HG03103 (cell line): ENCODE data around the gene DCAF7.

Experiments
- ATAC-seq: cut with Tn5 transposase; IDR thresholded peaks from one replicate; pipeline ENCODE4 v1.9.1; 2021; ENCODE audit warnings: low read depth; ENCODE audit not compliant: unreplicated experiment

DCAF7 gene

DNA sequence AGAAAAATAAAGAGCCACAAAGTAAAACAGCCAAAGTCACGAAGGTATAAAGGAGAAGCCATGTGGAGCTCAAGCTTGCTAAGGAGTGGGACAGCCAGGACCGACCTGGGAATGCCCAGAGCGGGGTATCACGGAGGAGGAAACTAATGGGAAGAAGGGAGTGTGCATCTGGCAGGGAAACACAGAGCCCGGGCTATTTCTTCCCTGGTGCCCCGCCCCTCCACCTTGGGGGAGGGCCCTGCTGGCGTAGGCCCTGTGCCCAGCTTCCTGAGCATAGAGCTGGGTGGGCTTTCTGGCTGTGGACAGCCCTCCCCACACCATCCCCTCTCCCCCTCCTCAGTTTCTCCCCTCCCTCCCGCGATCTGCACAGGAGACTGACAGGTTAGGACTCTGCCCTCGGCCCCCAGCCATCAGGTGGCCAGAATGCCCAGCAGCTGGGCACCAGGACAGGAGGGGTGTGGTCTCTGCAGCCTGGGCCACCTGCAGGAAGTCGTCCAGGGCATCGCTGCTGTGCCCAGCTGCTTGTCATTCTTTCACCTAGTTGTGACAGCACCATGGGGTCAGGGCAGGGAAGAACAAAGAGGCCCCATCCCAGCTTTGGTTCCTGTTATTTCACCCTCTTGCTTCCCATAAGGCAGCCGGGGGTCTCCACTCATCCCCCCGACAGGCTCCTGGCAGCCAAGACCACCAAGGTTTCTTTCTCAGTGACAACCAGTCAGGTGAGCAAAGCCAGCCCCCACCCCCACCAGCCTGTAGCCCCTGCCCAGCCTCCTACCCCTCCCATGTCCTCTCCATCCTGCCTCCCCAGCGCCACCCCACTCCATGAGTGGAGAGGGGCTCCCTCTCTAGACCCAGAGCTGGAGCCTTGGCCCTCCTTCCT is 7.1 kb upstream of the DCAF7 start:
- ATAC-seq: no peak

DNA sequence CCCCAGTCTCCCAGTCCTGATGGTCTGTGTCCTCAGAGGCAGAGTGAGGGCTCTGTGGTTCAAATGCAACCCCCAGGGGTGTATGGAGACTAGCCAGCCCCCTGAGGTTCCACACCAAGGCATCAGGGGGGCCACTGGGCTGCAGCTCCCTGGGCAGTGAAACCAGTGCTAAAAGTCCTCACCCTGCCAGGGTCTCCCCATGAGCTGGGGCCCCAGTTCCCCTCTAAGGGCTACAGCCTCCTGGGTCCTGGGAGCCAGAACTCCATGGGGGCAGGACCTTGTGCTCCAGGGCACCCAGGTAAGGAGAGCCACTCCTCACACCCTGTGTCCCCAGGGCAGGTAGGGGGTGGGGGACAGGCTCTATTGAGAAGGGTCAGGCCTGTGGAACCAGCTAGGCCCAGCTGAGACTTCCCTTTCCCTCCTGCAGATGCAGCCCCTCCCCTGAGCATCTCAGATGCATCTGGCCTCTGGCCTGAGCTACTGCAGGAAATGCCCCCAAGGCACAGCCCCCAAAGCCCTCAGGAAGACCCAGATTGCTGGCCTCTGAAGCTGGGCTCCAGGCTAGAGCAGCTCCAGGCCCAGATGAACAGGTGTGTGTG is 6.4 kb upstream of the DCAF7 start:
- ATAC-seq: no peak

DNA sequence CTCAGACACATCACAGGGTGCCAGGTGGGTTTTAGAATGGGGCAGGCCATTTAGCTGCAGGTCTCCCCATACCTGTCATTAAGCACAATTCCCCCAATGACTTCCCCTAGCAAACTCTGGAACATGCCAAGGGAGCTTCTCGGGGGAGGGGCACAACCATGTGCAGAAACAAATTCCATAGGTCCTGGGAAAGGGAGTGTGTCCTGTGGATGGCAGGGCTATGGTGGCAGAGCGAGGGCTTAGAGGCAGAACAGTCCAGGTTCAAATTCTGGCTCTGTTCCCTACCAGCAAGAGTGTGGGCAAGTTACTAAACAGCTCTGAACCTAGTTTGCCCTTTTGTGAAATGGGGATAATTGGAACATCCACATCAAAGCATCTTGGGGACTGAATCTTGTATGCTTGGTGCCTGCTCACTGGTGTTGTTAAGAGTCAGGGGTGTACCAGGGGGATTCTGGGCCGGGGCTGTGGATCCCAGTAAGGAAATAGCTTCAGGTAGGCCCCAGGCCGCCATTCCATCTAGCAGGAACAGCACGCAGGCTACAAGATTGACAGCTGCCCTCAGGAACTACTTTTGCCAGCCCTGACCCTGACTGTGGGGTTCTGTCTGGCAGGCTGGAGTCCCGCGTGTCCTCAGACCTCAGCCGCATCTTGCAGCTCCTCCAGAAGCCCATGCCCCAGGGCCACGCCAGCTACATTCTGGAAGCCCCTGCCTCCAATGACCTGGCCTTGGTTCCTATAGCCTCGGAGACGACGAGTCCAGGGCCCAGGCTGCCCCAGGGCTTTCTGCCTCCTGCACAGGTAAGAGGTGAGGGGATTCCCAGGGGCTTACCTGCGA is 5.6 kb upstream of the DCAF7 start:
- no peak for ATAC-seq

DNA sequence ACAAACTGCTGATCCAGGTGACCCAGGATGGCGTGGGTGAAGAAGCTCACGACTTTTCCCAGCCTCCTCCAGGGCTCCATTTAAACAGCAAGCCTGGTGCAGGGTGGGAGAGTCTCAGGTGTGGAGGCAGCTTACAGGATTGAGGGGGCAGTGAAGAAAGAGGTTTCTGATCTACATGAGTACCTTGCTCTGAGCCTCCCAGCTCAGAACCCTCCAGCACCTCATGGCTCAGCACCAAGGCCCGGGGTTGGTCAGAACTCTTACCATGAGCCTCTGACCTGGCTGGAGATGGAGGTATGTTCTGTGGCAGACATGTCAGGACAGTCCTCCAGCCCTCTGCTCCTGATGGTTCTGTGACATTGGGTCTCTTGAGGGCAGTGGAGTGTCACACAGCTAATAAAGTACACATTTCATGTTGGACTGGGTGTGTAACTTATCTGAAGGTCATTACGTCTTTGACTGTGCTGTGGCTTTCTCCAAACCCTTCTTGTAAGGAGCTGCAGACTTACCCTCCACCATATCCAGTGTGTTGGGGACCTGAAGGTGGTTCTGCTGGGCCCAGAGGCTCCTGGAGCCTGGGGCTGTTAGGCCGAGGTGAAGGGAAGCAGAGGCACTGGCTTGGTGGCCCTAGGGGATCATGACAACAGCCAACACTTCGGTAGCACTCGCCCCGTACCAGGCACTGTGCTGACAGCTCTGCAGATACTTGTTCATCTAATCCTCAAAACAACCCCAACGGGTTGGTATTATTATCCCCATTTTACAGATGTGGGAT is 3.8 kb upstream of the DCAF7 start:
- ATAC-seq: no peak

DNA sequence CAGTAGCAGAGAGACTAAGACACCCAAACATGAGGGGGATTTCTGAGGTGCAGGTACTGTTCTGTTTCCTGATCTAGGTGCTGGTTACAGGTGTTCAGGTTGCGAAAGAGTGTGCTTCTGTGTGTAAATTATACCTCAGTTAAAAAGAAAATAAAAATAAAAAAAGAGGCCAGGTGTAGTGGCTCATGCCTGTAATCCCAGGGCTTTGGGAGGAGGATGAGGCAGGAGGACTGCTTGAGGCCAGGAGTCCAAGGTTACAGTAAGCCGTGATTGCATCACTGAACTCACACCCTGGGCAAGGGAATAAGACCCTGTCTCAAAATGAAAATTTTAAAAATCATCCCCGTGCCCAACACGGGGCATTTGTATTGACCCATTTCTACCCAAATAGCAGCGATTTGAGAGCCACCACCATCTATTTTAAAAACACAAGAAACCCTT is 3.2 kb upstream of the DCAF7 start:
- no peak for ATAC-seq

DNA sequence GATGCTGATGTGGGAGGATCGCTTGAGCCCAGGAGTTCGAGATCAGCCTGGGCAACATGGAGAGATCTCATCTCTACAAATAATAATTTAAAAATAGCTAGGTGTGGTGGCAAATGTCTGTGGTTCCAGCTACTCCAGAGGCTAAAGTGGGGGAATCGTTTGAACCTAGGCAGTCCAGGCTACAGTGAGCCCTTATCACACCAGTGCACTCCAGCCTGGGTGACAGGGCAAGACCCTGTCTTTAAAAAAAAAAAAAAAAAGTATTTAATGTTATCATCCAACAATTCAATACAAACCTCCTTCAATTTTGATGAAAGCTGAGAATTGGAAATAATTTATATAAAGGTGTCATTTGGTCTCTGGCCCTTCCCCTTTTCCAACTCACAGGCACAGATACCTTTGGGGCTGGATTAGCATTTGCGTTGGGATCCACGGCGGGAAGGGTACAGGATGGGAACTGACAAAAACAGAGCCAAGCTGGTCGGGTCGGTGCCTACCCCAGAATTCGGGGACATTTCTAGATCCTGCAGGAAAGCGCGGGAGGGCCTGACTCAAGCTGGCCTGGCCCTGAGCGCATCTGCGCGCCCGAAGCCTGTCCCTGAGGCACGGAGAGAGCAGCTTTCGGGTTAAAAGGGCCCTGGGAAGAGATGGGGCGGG is 860 bp upstream of the DCAF7 start:
- peak; percentile 10 for ATAC-seq

DNA sequence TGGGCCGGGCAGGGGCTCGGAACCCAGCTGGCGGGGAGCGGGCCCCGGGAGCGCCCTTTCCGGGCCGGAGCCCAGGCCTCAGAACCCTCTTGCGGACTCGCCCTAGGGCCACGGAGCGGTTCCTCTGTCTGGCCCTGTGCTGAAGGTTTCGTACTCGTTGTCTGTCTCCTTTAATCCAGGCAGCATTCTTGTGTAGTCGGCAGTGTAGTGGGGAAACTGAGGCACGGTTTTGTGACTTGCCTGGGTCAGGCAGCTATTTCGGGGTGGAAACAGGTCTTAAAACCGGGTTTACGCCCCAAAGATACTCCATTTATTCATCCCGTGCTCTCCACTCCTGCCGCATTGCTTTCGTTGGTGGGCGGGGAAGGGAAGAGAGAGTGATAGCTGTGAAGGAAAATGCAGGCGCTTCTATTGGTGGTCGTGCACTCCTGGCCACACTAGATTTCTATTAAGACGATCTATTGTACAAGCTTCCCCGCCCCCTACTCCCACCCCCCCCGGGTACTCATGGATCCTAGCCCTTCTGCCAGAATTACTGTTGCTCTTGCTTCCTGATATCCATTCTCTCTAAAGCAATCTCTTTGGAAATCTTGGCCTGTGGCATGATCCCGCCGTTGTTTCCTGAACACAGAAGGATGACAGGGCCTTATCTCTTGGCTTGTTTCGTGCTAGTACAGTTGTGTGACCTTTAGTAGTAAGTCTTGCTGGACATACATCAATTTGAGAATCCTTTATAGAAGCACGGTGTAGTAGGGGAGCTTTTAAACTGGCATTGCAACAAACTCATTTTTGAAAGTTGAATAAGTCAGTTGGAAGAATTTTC is 751 bp downstream of the DCAF7 start:
- ATAC-seq: no peak

DNA sequence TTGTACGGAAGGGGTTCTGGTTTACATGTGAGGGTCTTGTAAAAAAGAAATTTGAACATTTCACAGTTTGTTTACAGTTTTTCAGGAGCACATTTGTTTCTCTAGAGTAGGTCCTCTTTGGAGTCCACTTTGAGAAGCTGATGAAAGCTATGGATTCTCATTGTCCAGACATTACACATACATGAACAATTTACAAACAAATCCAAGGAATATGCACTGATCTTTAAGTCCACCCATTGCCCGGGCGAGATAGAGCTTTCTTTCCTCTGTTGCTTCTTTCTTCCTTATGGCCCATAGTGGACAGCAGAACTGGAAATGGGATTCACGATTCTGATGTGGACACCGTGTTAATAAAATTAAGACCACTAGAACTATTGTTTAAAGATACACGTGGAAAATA is 1.9 kb downstream of the DCAF7 start:
- ATAC-seq: no peak

DNA sequence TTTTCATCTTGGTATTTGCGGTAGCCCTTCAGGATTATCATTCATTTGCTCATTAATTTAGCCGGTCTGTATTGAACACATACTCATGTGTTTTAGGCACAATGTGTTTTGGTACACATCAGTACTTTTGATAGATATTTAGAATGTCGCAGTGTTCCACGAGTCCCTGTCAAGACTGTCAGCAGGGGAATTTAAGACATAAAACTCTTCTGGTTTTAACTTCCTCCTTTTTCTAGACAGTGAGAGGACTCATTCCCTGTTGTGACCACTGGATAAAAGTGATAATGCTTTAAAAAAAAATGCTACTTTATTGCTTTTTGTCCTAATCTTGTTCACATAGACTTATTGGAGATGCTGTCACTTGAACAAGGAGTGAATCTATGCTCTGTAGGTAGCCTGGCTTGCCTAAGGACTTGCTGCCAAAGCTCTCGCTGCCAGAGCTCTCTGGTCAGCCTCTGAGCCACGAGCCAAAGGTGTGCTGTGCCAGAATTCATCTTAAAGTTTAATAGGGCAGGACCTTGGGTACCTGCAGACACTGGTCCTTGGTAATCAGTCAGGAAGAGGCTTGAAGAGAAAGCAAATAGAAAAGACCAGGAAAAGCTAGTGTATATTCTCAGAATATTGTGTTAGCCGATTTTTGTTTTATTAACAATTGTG is 5.4 kb downstream of the DCAF7 start:
- ATAC-seq: no peak

DNA sequence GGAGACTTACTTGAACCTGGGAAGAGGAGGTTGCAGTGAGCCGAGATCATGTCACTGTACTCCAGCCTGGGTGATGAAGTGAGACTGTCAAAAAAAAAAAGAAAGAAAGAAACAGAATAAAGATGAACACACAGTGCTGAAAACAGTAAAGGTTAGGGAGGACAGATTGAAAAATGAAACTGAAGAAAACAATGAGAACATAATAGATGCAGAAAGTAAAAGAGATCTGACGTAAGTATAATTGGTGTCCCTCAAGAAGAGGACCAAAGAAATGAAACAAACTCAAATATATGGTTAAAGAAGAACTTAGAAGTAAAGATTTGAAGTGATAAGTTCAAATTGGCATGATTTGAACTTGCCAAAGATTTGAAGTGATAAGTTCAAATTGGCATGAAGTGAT is 7.1 kb downstream of the DCAF7 start:
- no peak for ATAC-seq

DNA sequence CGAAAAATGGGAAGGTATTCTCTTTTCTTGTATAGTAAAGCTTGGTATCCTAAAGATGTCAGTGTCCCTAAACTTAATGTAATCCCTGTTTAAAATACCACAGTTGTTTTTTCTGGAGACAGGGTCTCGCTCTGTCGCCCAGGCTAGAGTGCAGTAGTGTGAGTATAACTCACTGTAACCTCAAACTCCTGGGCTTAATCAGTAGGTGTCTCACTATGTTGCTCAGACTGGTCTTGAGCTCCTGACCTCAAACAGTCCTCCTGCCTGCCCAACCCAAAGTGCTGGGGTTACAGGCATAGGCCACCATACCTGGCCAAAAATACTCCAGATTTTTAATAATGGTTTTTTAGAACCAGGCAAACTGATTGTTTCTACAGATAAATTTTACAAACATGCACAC is 8.2 kb downstream of the DCAF7 start:
- ATAC-seq: no peak

DNA sequence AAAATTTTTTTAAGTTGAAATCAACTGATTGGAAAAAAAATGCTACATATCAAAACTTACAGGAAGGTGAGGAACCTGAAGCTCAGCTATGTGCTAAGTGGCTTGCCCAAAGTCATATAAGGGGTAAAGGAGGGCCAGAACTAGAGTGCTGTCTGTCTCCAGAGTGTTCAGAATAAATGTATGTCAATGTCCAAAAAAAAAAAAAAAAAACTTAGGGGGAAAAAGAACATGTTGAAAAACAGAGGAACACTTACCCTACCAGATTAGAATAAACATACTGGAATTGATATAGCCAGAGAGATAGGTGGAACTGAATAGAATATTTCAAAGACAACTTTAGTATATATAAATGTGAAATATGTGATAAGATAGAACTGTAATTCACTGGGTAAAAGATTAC is 11.5 kb downstream of the DCAF7 start:
- ATAC-seq: no peak

DNA sequence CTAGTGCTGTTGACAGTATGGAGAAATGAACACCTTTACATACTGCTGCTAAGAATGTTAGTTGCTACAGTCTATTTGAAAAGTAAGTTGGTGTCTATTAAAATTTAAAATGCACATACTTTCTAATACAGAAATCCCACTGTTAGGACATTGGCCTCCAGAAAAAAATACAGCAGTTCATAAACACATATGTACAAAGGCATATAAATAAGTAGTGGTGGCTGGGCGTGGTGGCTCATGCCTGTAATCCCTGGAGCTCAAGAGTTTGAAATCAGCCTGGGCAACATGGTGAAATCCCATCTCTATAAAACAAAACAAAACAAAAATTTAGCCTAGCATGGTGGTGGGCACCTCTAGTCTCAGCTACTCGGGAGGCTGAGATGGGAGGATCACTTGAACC is 13.1 kb downstream of the DCAF7 start:
- no peak for ATAC-seq

DNA sequence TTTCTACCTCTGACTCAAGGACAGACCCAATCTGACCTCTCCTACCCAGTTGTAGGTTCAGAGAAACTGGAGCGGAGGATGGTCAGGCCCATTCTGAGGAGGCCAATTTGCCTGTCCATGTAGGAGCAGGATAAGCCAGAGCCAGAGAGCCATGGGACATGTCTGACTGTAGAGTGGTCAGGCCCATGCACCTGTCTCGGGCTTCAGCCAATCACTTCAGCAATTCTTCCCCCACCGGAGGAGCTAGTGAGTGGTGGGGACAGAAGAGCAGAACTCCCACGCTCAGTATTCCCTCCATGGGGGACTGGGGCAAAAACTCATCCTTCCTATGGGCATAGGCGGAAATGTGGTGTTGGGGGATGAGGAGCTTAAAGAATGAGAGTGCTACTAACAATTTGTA is 14.3 kb downstream of the DCAF7 start:
- ATAC-seq: no peak

DNA sequence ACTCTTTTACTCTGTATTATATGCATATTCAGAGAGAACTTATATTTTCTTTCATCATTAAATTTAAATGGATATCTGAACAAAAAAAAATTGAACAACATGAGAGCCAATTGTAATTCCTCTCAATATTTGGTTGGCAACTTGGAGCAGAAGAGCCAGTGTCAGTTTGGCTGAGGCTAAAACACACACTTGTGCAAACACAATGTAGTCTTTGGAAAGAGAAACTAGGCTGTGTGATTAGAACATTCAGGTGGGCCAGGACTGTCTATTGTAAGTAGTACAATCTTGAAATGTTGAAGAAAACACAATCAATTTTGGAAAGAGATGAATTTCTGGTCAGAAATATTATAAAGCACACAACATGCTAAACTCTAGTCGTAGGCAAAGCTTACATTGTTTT is 17.0 kb downstream of the DCAF7 start:
- no peak for ATAC-seq

DNA sequence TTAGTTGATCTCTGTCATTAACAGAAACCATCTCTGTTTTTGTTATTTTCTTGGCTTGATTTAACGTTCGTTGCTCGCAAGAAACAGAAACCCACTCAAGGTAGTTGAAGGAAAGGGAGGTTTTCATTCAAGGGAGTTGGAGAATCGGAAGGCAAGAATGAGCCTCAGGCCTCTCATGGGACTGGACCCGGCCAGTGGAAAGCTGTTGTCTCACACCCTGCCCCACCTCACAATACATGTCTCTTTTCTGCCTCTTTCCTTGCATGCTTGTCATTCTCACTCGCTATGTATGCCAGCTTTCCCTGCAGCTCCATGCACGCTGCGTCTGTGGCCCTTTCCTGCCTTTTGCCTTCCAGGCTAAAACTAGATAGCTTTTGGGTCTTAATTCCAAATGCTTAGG is 18.3 kb downstream of the DCAF7 start:
- ATAC-seq: no peak

DNA sequence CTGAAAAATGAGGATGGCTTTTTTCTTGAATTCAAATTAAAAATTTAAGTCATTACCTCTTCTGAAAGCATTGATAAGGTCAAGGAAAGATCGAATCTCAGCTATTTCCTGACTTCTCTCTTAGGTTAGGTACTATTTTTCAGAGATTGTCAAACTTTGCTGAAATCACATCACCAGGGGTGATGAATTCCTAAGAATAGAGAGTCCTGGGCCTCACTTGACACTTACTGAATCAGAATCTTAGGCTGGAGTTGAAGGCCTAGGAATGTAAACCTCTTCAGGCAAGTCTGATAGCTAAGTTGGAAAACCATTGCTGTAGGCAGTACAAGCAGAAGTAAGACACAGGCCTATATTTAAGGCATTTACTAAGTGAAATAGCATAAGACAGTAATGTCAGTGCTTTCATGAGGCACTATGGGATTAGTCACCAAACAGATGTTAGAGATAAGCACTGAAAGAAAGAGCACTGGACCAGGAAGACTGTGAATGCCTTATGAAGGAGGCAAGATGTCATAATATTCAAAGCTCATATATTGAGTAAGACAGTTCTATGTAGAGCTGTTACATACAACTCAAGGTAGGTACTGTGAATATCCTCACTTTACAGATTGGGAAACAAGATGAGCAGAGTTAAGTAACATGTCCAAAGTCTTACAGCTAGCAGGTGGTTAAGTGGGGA is 21.5 kb downstream of the DCAF7 start:
- no peak for ATAC-seq

DNA sequence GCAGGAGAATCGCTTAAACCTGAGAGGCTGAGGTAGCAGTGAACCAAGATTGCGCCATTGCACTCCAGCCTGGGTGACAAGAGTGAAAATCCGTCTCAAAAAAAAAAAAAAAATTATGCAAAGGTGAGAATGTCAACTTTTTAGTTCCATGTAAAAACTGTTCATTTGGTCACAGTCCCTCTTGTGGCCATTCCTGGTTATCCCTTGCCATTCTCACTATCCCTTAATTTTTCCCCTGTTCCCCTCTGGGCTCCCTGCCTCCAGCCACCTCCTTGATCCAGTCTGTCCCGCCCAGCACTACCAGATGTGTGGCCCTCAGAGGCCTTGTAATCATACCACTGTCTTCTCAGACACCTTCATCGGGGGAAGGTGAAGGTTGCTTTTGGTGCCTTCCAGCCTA is 23.4 kb downstream of the DCAF7 start:
- ATAC-seq: no peak
